Measurements from ENCODE around the gene KCNQ2.

DNA sequence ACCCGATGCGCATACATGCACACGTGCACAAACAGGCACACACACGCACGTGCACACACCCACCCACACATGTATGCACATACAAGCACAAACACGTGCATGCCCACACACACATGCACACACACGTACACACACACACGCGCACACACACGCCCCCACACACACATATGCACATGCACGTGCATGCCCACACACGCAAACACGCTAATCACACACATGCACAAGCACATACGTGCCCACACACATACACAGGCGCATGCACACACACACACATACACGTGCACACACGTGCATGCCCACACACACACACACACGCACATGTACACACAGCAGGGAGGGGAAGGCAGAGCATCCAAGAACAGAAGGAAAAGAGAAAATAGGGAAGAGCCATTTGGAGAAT, 84.5 kb downstream of the KCNQ2 start:
- TF ChIP-seq RAD21 (IDR thresholded peaks at IDR 0.05; ENCODE audit: insufficient read depth, low read depth, low read length) (no peak), SMC3 (IDR thresholded peaks at IDR 0.05; ENCODE audit: borderline replicate concordance, low read length) (no peak), NFIC (IDR thresholded peaks at IDR 0.05; ENCODE audit: low read depth, low read length) (no peak), BHLHE40 (IDR thresholded peaks at IDR 0.05; ENCODE audit: borderline replicate concordance in 1 of 2, low read depth in 2 of 2, low read length in 1 of 2) (no peak), CTCF (IDR thresholded peaks at IDR 0.05 in 2 of 3, conservative IDR thresholded peaks at IDR 0.05 in 1 of 3; ENCODE audit: control insufficient read depth in 2 of 3, extremely low read depth in 1 of 3, insufficient read depth in 1 of 3, low read depth in 3 of 3, low read length in 3 of 3) (no peak), NR2F1 (conservative IDR thresholded peaks at IDR 0.05) (no peak), EP300 (IDR thresholded peaks at IDR 0.05; ENCODE audit: borderline replicate concordance in 1 of 2, control insufficient read depth in 1 of 2, low read depth in 2 of 2, low read length in 2 of 2) (no peak)
